Heart left ventricle (tissue), 13 donors: ENCODE results near the gene AGA.

ENCODE experiments used
- CTCF ChIP-seq, 12 donors: fragments of 200-600 bp; sonication (generic) in 4 of 12; IDR thresholded peaks; one replicate each; pipeline versions ENCODE4 v1.5.0 to v1.8.0; 2018 to 2022; ENCODE audit warnings: antibody characterized with exemption in 12 of 12, mild to moderate bottlenecking in 5 of 12
- POLR2A ChIP-seq, 2 donors: fragments of 450-650 bp; IDR thresholded peaks; one replicate each; pipeline ENCODE4 v1.6.1; 2017; ENCODE audit warnings: antibody characterized with exemption in 2 of 2, mild to moderate bottlenecking in 2 of 2, moderate library complexity in 2 of 2
- donor health status: ischemic (EF 13 %, LVEDD 7.1; RV severe dilation, severe dysfunction).
- donor health status: DM: no; HTN: yes; CAD: no.
- donor health status: DM: no; HTN: no; CAD: no.
- donor health status: ischemic (EF 25% LVEDD 6.9; RV normal size, moderate dysfunction).
- donor health status: ischemic (EF 25% LVEDD 5.7; RV mildly dilated, moderate dysfunction).
- donor health status: ischemic (EF 35%, LVEDD 5.7; RV mildly dilated, moderate dysfunction).
- donor health status: nonischemic (EF 11% LVEDD 7.7; RV severe dilation, severe dysfunction).
- donor health status: DM: yes; HTN: yes; CAD: no.
- donor health status: PGD.
- donor health status: ischemic (EF 29% LVEDD 5.4; RV normal size, mild dysfunction).
- donor health status: nonischemic (EF 23%, LVEDD 6.1; RV moderate dilation, normal function).

- TF ChIP-seq CTCF (IDR thresholded peaks at IDR 0.05) (no peak), POLR2A (IDR thresholded peaks at IDR 0.05) (no peak)
These were observed 18.2 kb upstream of the AGA start for GRCh38 chr4:177460460-177460859.
